ENCODE data around the gene ACSF2. TPM values are rescaled to one million over a fixed set of nuclear protein-coding genes. Genes with fewer than 3 reads are reported as not detected.

The ACSF2 gene
- total RNA-seq, 1 experiment from 2014 or later, result 161 TPM

GRCh38 chr17:50437409-50437808, 11.4 kb downstream of the ACSF2 start:
- CTCF ChIA-PET, result interaction anchor here (0.7 kb wide), 1 partner anchor 340 kb away, joined by 3 read pairs; no protein-coding TSS in a partner anchor
- H3K4me3 ChIP-seq (ENCODE audit: low read depth, low read length), result no peak overlapping the region
- H3K36me3 Mint-ChIP-seq (ENCODE audit: insufficient read depth, unreplicated experiment), result peaks cover 59% of the 10 kb centered on the region

GRCh38 chr17:50439008-50439407, 13.0 kb downstream of the ACSF2 start:
- Mint-ChIP-seq H3K36me3 (ENCODE audit: insufficient read depth, unreplicated experiment) (peaks cover 65% of the 10 kb centered on the region), H3K9me3 (ENCODE audit: unreplicated experiment) (no peaks in the 10 kb centered on the region), H3K4me1 (ENCODE audit: low read depth, unreplicated experiment) (peaks cover 38% of the 10 kb centered on the region), H3K27me3 (ENCODE audit: insufficient read depth, unreplicated experiment) (no peaks in the 10 kb centered on the region), H3K27ac (ENCODE audit: unreplicated experiment) (peak overlapping the region; percentile 19), H3K4me3 (ENCODE audit: unreplicated experiment) (no peak overlapping the region)
- Histone ChIP-seq H3K36me3 (ENCODE audit: control insufficient read depth, insufficient read depth, low read length) (peaks cover 1% of the 10 kb centered on the region; the same call in 1 of the 2 replicates), H3K27me3 (replicated peaks; ENCODE audit: control insufficient read depth, insufficient read depth, low read length) (no peaks in the 10 kb centered on the region), H3K4me1 (peaks cover 40% of the 10 kb centered on the region), H3K4me3 (ENCODE audit: low read depth, low read length) (no peak overlapping the region), H3K9me3 (no peaks in the 10 kb centered on the region)
- intact Hi-C loops (cut with micrococcal nuclease; ENCODE audit: unreplicated experiment), result no loop called here
- ChIA-PET POLR2A (interaction anchor here (0.7 kb wide), 1 partner anchor 9 kb away, joined by 3 read pairs; no protein-coding TSS in a partner anchor), CTCF (interaction anchor here (0.6 kb wide), 2 partner anchors 9 to 41 kb away, joined by 3 to 4 read pairs; no protein-coding TSS in a partner anchor)
- no TSS peak for BruUV-seq (replicated peaks)
- no peak for DNase-seq
- no peak for TF ChIP-seq CTCF (IDR thresholded peaks at IDR 0.05; ENCODE audit: insufficient read depth in 1 of 2, low read depth in 1 of 2, low read length in 1 of 2, severe bottlenecking in 1 of 2, unreplicated experiment in 1 of 2)

More at GRCh38 chr17:50437409-50437808, 11.4 kb downstream of the ACSF2 start:
- Histone ChIP-seq H3K27me3 (replicated peaks; ENCODE audit: control insufficient read depth, insufficient read depth, low read length) (no peaks in the 10 kb centered on the region), H3K36me3 (ENCODE audit: control insufficient read depth, insufficient read depth, low read length) (peaks cover 1% of the 10 kb centered on the region; the same call in 1 of the 2 replicates), H3K9me3 (no peaks in the 10 kb centered on the region), H3K4me1 (peaks cover 24% of the 10 kb centered on the region)
- H3K27ac Mint-ChIP-seq (ENCODE audit: unreplicated experiment), result no peak overlapping the region
- no TSS peak for BruUV-seq (replicated peaks)
- peaks cover 22% of the 10 kb centered on the region for H3K4me1 Mint-ChIP-seq (ENCODE audit: low read depth, unreplicated experiment)
- POLR2A ChIA-PET, result no interaction called here
- no peak for DNase-seq
- no peaks in the 10 kb centered on the region for H3K27me3 Mint-ChIP-seq (ENCODE audit: insufficient read depth, unreplicated experiment)
- no peak for TF ChIP-seq CTCF (IDR thresholded peaks at IDR 0.05; ENCODE audit: insufficient read depth in 1 of 2, low read depth in 1 of 2, low read length in 1 of 2, severe bottlenecking in 1 of 2, unreplicated experiment in 1 of 2)
- no peaks in the 10 kb centered on the region for H3K9me3 Mint-ChIP-seq (ENCODE audit: unreplicated experiment)
- H3K4me3 Mint-ChIP-seq (ENCODE audit: unreplicated experiment), result no peak overlapping the region
- intact Hi-C loops (cut with micrococcal nuclease; ENCODE audit: unreplicated experiment), result no loop called here

GRCh38 chr17:50440172-50440837, 14.3 kb downstream of the ACSF2 start:
- no peaks in the 10 kb centered on the region for H3K27me3 Mint-ChIP-seq (ENCODE audit: insufficient read depth, unreplicated experiment)
- POLR2A ChIA-PET, result interaction anchor here (0.5 to 1.8 kb wide), 3 partner anchors 11 to 426 kb away, joined by 3 to 8 read pairs (median 8); partner anchors contain the start of genes LRRC59 and TOB1

More at GRCh38 chr17:50440172-50440837, 14.3 kb downstream of the ACSF2 start:
- TF ChIP-seq CTCF (IDR thresholded peaks at IDR 0.05; ENCODE audit: insufficient read depth in 1 of 2, low read depth in 1 of 2, low read length in 1 of 2, severe bottlenecking in 1 of 2, unreplicated experiment in 1 of 2), result no peak
- no peaks in the 10 kb centered on the region for H3K9me3 Mint-ChIP-seq (ENCODE audit: unreplicated experiment)
- peak overlapping the region; percentile 73 for H3K27ac Mint-ChIP-seq (ENCODE audit: unreplicated experiment)
- peak; percentile 62 to 79 for DNase-seq
- no peak overlapping the region for H3K4me3 Mint-ChIP-seq (ENCODE audit: unreplicated experiment)
- peaks cover 54% of the 10 kb centered on the region for H3K36me3 Mint-ChIP-seq (ENCODE audit: insufficient read depth, unreplicated experiment)
- BruUV-seq (replicated peaks), result no TSS peak
- CTCF ChIA-PET, result interaction anchor here (0.6 to 2.1 kb wide), 6 partner anchors 8 to 194 kb away, joined by 3 to 5 read pairs (median 4); partner anchors contain the start of genes ACSF2 and LRRC59
- Histone ChIP-seq H3K4me1 (peaks cover 50% of the 10 kb centered on the region), H3K36me3 (ENCODE audit: control insufficient read depth, insufficient read depth, low read length) (peaks cover 1% of the 10 kb centered on the region; the same call in 1 of the 2 replicates), H3K27me3 (replicated peaks; ENCODE audit: control insufficient read depth, insufficient read depth, low read length) (no peaks in the 10 kb centered on the region), H3K9me3 (no peaks in the 10 kb centered on the region), H3K4me3 (ENCODE audit: low read depth, low read length) (no peak overlapping the region)
- peaks cover 51% of the 10 kb centered on the region for H3K4me1 Mint-ChIP-seq (ENCODE audit: low read depth, unreplicated experiment)
- intact Hi-C loops (cut with micrococcal nuclease; ENCODE audit: unreplicated experiment), result no loop called here
